Kidney glomerular epithelial cell (primary cell): Measurements from ENCODE around the gene DOCK4.
A peak's percentile ranks its signal among the peaks of the same experiment; 100 is the strongest.

Experiments used
- DNase-seq: peaks from one replicate; lab custom pipeline; 2025; lab: John Stamatoyannopoulos, UW

The DOCK4 gene

GRCh38 chr7:111806232-111806631 lies 400.0 kb downstream of the DOCK4 start:
- DNase-seq: no peak

- peak; percentile 37 for DNase-seq
Measured at GRCh38 chr7:111803015-111803758, 403.0 kb downstream of the DOCK4 start.

- no peak for DNase-seq
Measured at GRCh38 chr7:111802194-111802772, 403.9 kb downstream of the DOCK4 start.

GRCh38 chr7:111801277-111801676 lies 404.9 kb downstream of the DOCK4 start:
- no peak for DNase-seq

- DNase-seq: no peak
Measured at GRCh38 chr7:111796671-111797070, 409.5 kb downstream of the DOCK4 start.

GRCh38 chr7:111789870-111790269 lies 416.3 kb downstream of the DOCK4 start:
- no peak for DNase-seq

GRCh38 chr7:111789048-111789320 lies 417.2 kb downstream of the DOCK4 start:
- DNase-seq: no peak

GRCh38 chr7:111788286-111789047 lies 417.7 kb downstream of the DOCK4 start:
- DNase-seq: no peak

- DNase-seq: no peak
Measured at GRCh38 chr7:111787741-111788140, 418.5 kb downstream of the DOCK4 start.

- DNase-seq: no peak
Measured at GRCh38 chr7:111787099-111787498, 419.1 kb downstream of the DOCK4 start.

- DNase-seq: no peak
Measured at GRCh38 chr7:111785076-111785475, 421.1 kb downstream of the DOCK4 start.

GRCh38 chr7:111784296-111784695 lies 421.9 kb downstream of the DOCK4 start:
- no peak for DNase-seq

- no peak for DNase-seq
Measured at GRCh38 chr7:111783854-111784253, 422.3 kb downstream of the DOCK4 start.

GRCh38 chr7:111780527-111780926 lies 425.7 kb downstream of the DOCK4 start:
- no peak for DNase-seq

GRCh38 chr7:111775206-111775605 lies 431.0 kb downstream of the DOCK4 start:
- DNase-seq: no peak

- no peak for DNase-seq
Measured at GRCh38 chr7:111772716-111773115, 433.5 kb downstream of the DOCK4 start.

GRCh38 chr7:111771638-111772037 lies 434.6 kb downstream of the DOCK4 start:
- DNase-seq: no peak

- DNase-seq: no peak
Measured at GRCh38 chr7:111770116-111770515, 436.1 kb downstream of the DOCK4 start.

GRCh38 chr7:111765751-111766643 lies 440.2 kb downstream of the DOCK4 start:
- no peak for DNase-seq

GRCh38 chr7:111763221-111763801 lies 442.9 kb downstream of the DOCK4 start:
- DNase-seq: peak; percentile 17

- no peak for DNase-seq
Measured at GRCh38 chr7:111762799-111763198, 443.4 kb downstream of the DOCK4 start.

- DNase-seq: no peak
Measured at GRCh38 chr7:111762211-111762610, 444.0 kb downstream of the DOCK4 start.
